Astrocyte (in vitro differentiated cells and primary cell): ENCODE results near the gene TSLP. TPM values are rescaled to one million over a fixed set of nuclear protein-coding genes. Genes with fewer than 3 reads are reported as not detected.
A peak's percentile ranks its signal among the peaks of the same experiment; 100 is the strongest.

Experiments
- DNase-seq: peaks from one replicate; pipeline ENCODE4 v3.0.0-alpha.2; 2010; ENCODE audit warnings: low read depth
- FAIRE-seq: peaks from 2 replicates; lab custom pipeline; 2011; peaks lifted over from hg19 to GRCh38; lab: Jason Lieb, UNC
- H2AFZ ChIP-seq: 2 replicates; pipeline ENCODE4 v1.6.0; 2012; ENCODE audit warnings: low read depth, low read length, inconsistent platforms
- H3K27ac ChIP-seq: 2 replicates; pipeline ENCODE4 v1.5.1; 2011; ENCODE audit warnings: low read depth, low read length, inconsistent platforms
- H3K27me3 ChIP-seq: 2 replicates; pipeline ENCODE4 v1.6.0; 2011; ENCODE audit warnings: low read length, inconsistent platforms; ENCODE audit not compliant: insufficient read depth
- H3K36me3 ChIP-seq: 2 replicates; pipeline ENCODE4 v1.5.1; 2011; ENCODE audit warnings: low read length, inconsistent platforms; ENCODE audit not compliant: insufficient read depth
- H3K4me1 ChIP-seq: 2 replicates; pipeline ENCODE4 v1.5.1; 2011; ENCODE audit warnings: low read length, inconsistent platforms; ENCODE audit not compliant: insufficient read depth
- H3K4me2 ChIP-seq: 2 replicates; pipeline ENCODE4 v1.6.0; 2012; ENCODE audit warnings: low read length, inconsistent platforms
- H3K4me3 ChIP-seq: 2 replicates; pipeline ENCODE4 v1.5.1; 2011; ENCODE audit warnings: low read depth, mild to moderate bottlenecking, low read length, inconsistent platforms; ENCODE audit not compliant: insufficient read depth
- H3K79me2 ChIP-seq: 2 replicates; pipeline ENCODE4 v1.6.0; 2012; ENCODE audit warnings: mild to moderate bottlenecking, low read length, inconsistent platforms; ENCODE audit not compliant: insufficient read depth
- H3K9ac ChIP-seq: 2 replicates; pipeline ENCODE4 v1.6.0; 2012; ENCODE audit warnings: mild to moderate bottlenecking, low read length, inconsistent platforms
- H3K9me3 ChIP-seq: 2 replicates; pipeline ENCODE4 v1.5.1; 2012; ENCODE audit warnings: low read depth, mild to moderate bottlenecking, low read length, inconsistent platforms; ENCODE audit not compliant: insufficient read depth
- H4K20me1 ChIP-seq: 2 replicates; pipeline ENCODE4 v1.6.0; 2012; ENCODE audit warnings: low read length, inconsistent platforms; ENCODE audit not compliant: insufficient read depth
- H3K27ac Mint-ChIP-seq: one replicate; pipeline ENCODE4 v1.8.0; 2021; ENCODE audit warnings: mild to moderate bottlenecking, mixed read lengths; ENCODE audit not compliant: unreplicated experiment
- H3K27me3 Mint-ChIP-seq: one replicate; pipeline ENCODE4 v1.8.0; 2021; ENCODE audit warnings: low read depth, mixed read lengths; ENCODE audit not compliant: unreplicated experiment
- H3K36me3 Mint-ChIP-seq: one replicate; pipeline ENCODE4 v1.8.0; 2021; ENCODE audit warnings: low read depth, mixed read lengths; ENCODE audit not compliant: unreplicated experiment
- H3K4me1 Mint-ChIP-seq: one replicate; pipeline ENCODE4 v1.8.0; 2021; ENCODE audit warnings: low read depth, mixed read lengths; ENCODE audit not compliant: unreplicated experiment
- H3K4me3 Mint-ChIP-seq: one replicate; pipeline ENCODE4 v1.8.0; 2021; ENCODE audit warnings: mild to moderate bottlenecking, moderate library complexity, mixed read lengths; ENCODE audit not compliant: unreplicated experiment
- H3K9me3 Mint-ChIP-seq: one replicate; pipeline ENCODE4 v1.8.0; 2021; ENCODE audit warnings: mild to moderate bottlenecking, mixed read lengths; ENCODE audit not compliant: unreplicated experiment
- CTCF ChIP-seq: IDR thresholded peaks from 2 replicates; pipeline ENCODE4 v1.5.1; 2011; ENCODE audit warnings: low read depth, mild to moderate bottlenecking, inconsistent platforms, low read length, moderate library complexity; ENCODE audit not compliant: insufficient read depth
- EZH2 ChIP-seq: IDR thresholded peaks from 2 replicates; pipeline ENCODE4 v1.6.1; 2012; ENCODE audit warnings: mild to moderate bottlenecking, low read length, inconsistent platforms; ENCODE audit not compliant: insufficient read depth
- total RNA-seq: library from RNA; stranded (reverse); gene quantifications from 2 replicates; pipeline ENCODE4 v1.2.1, GENCODE V29; 2021

The TSLP gene
- total RNA-seq, 1 donor from 2014 or later: 0.14 TPM

GRCh38 chr5:111083323-111083722 is 11.8 kb downstream of the TSLP start:
- Histone ChIP-seq H3K27ac (no peak overlapping the region), H3K4me3 (no peak overlapping the region), H3K36me3 (no peaks in the 10 kb centered on the region), H3K9me3 (no peaks in the 10 kb centered on the region), H3K27me3 (no peaks in the 10 kb centered on the region), H3K4me2 (no peak overlapping the region), H3K79me2 (no peaks in the 10 kb centered on the region), H3K9ac (no peak overlapping the region), H3K4me1 (no peaks in the 10 kb centered on the region), H2AFZ (no peak overlapping the region), H4K20me1 (no peaks in the 10 kb centered on the region)
- H3K27ac Mint-ChIP-seq: no peak overlapping the region
- DNase-seq (peak; percentile 16), FAIRE-seq (no peak)
- H3K4me3 Mint-ChIP-seq: no peak overlapping the region
- no peak for TF ChIP-seq EZH2
- TF ChIP-seq CTCF: no peak
- peaks cover 3% of the 10 kb centered on the region for H3K4me1 Mint-ChIP-seq
- H3K36me3 Mint-ChIP-seq: no peaks in the 10 kb centered on the region
- H3K9me3 Mint-ChIP-seq: no peaks in the 10 kb centered on the region
- peaks cover 2% of the 10 kb centered on the region for H3K27me3 Mint-ChIP-seq

- H3K4me1 ChIP-seq: peaks cover 7% of the 10 kb centered on the region
- DNase-seq: peak; percentile 89
- Mint-ChIP-seq H3K27ac (peak within 1 kb of the TSS; percentile 98), H3K36me3 (peaks cover 3% of the 10 kb centered on the region), H3K4me1 (peaks cover 13% of the 10 kb centered on the region), H3K9me3 (no peaks in the 10 kb centered on the region), H3K4me3 (peak within 1 kb of the TSS; percentile 97), H3K27me3 (no peaks in the 10 kb centered on the region)
- peaks cover 51% of the 10 kb centered on the region for H3K79me2 ChIP-seq
- peaks cover 15% of the 10 kb centered on the region for H4K20me1 ChIP-seq
- TF ChIP-seq CTCF (no peak), EZH2 (no peak)
- peaks cover 5% of the 10 kb centered on the region for H3K36me3 ChIP-seq
- no peaks in the 10 kb centered on the region for H3K27me3 ChIP-seq
- H3K4me2 ChIP-seq: peak within 1 kb of the TSS; percentile 92
- peak; percentile 73 for FAIRE-seq
- H3K9me3 ChIP-seq: no peaks in the 10 kb centered on the region
- peak within 1 kb of the TSS; percentile 98 for H2AFZ ChIP-seq
- peak within 1 kb of the TSS; percentile 87 for H3K27ac ChIP-seq
- peak within 1 kb of the TSS; percentile 94 for H3K4me3 ChIP-seq
- H3K9ac ChIP-seq: peak within 1 kb of the TSS; percentile 92
Measured at GRCh38 chr5:111092062-111092853, 20.7 kb downstream of the TSLP start, which contains the start of gene WDR36. WDR36 (plus strand) TSS chr5:111092348; CDS start chr5:111092457, 109 bp downstream.

- no peaks in the 10 kb centered on the region for H3K27me3 Mint-ChIP-seq
- no peak overlapping the region for H3K4me3 ChIP-seq
- peaks cover 62% of the 10 kb centered on the region for H3K79me2 ChIP-seq
- FAIRE-seq (no peak), DNase-seq (no peak)
- H3K36me3 ChIP-seq: peaks cover 23% of the 10 kb centered on the region
- H4K20me1 ChIP-seq: peaks cover 19% of the 10 kb centered on the region
- H3K27me3 ChIP-seq: no peaks in the 10 kb centered on the region
- H3K27ac ChIP-seq: no peak overlapping the region
- H3K9me3 ChIP-seq: no peaks in the 10 kb centered on the region
- TF ChIP-seq EZH2: no peak
- no peak for TF ChIP-seq CTCF
- H3K4me1 ChIP-seq: peaks cover 7% of the 10 kb centered on the region
- H3K4me3 Mint-ChIP-seq: no peak overlapping the region
- no peak overlapping the region for H3K9ac ChIP-seq
- H3K9me3 Mint-ChIP-seq: no peaks in the 10 kb centered on the region
- H2AFZ ChIP-seq: no peak overlapping the region
- H3K4me1 Mint-ChIP-seq: peaks cover 13% of the 10 kb centered on the region
- H3K36me3 Mint-ChIP-seq: peaks cover 3% of the 10 kb centered on the region
- peak overlapping the region; percentile 28 for H3K27ac Mint-ChIP-seq
- no peak overlapping the region for H3K4me2 ChIP-seq
Measured at GRCh38 chr5:111095982-111096381, 24.5 kb downstream of the TSLP start.
